Smooth muscle cell of the brain vasculature (primary cell): ENCODE results near the gene OR6B3.
"Not testable (repeated sequence)": the region's sequence is repeated elsewhere in the genome, so short reads cannot be mapped to it uniquely, and the experiment has no call there.

Source experiments
- DNase-seq: peaks from one replicate; pipeline ENCODE4 v3.0.0-alpha.2; 2012; ENCODE audit warnings: low read depth, low spot score

Gene OR6B3

GRCh38 chr2:240044096-240044495 is 9.2 kb downstream of the OR6B3 start:
- not testable (repeated sequence) for DNase-seq

GRCh38 chr2:240043279-240043989 is 9.9 kb downstream of the OR6B3 start:
- no peak for DNase-seq

GRCh38 chr2:240042740-240043139 is 10.6 kb downstream of the OR6B3 start:
- no peak for DNase-seq

- no peak for DNase-seq
These were observed 12.0 kb downstream of the OR6B3 start for GRCh38 chr2:240041363-240041762.

GRCh38 chr2:240037358-240037757 is 16.0 kb downstream of the OR6B3 start:
- no peak for DNase-seq

GRCh38 chr2:240033330-240033678 is 20.0 kb downstream of the OR6B3 start:
- DNase-seq, result no peak

GRCh38 chr2:240032406-240033329 is 20.7 kb downstream of the OR6B3 start:
- no peak for DNase-seq

- DNase-seq, result no peak
These were observed 22.8 kb downstream of the OR6B3 start, which contains the start of gene OR6B2 for GRCh38 chr2:240030379-240031094. Gene OR6B2 (minus strand): TSS chr2:240030429. CDS start chr2:240030429, 0 bp downstream.

GRCh38 chr2:240024766-240025165 is 28.6 kb downstream of the OR6B3 start:
- DNase-seq, result no peak

- DNase-seq, result no peak
These were observed 29.5 kb downstream of the OR6B3 start for GRCh38 chr2:240023792-240024191.

- DNase-seq, result peak; percentile 9
These were observed 31.7 kb downstream of the OR6B3 start for GRCh38 chr2:240021488-240022104.

- no peak for DNase-seq
These were observed 35.1 kb downstream of the OR6B3 start for GRCh38 chr2:240018071-240018750.

GRCh38 chr2:240014327-240014726 is 39.0 kb downstream of the OR6B3 start:
- DNase-seq, result no peak

GRCh38 chr2:240013343-240013742 is 40.0 kb downstream of the OR6B3 start:
- no peak for DNase-seq

GRCh38 chr2:240002983-240003382 is 50.3 kb downstream of the OR6B3 start:
- DNase-seq, result no peak

- DNase-seq, result no peak
These were observed 52.6 kb downstream of the OR6B3 start for GRCh38 chr2:240000671-240001070.

GRCh38 chr2:239997686-239998409 is 55.5 kb downstream of the OR6B3 start:
- no peak for DNase-seq
